Sigmoid colon (tissue), 7 donors: ENCODE data around the gene THAP10. TPM values are rescaled to one million over a fixed set of nuclear protein-coding genes. Genes with fewer than 3 reads are reported as not detected.
"Not testable (repeated sequence)": the region's sequence is repeated elsewhere in the genome, so short reads cannot be mapped to it uniquely, and the experiment has no call there.

ENCODE experiments used
- DNase-seq: peaks from one replicate; pipeline ENCODE4 v3.0.0-alpha.2; 2019
- H3K27ac ChIP-seq, 4 donors: fragments of 200-600 bp; sonication (generic); one replicate each; pipeline ENCODE4 v1.5.1; 2016 to 2019; ENCODE audit warnings: mild to moderate bottlenecking in 1 of 4
- H3K27me3 ChIP-seq, 3 donors: fragments of 200-600 bp; sonication (generic); one replicate each; pipeline ENCODE4 v1.5.1; 2019; ENCODE audit warnings: mild to moderate bottlenecking in 1 of 3
- H3K36me3 ChIP-seq, 4 donors: fragments of 200-600 bp; sonication (generic); one replicate each; pipeline ENCODE4 v1.5.1; 2016 to 2019
- H3K4me1 ChIP-seq, 4 donors: fragments of 200-600 bp; sonication (generic); one replicate each; pipeline ENCODE4 v1.5.1; 2017 to 2019
- H3K4me3 ChIP-seq, 4 donors: fragments of 200-600 bp; sonication (generic); one replicate each; pipeline ENCODE4 v1.5.1; 2017 to 2019; ENCODE audit warnings: mild to moderate bottlenecking in 2 of 4, moderate library complexity in 1 of 4
- H3K9me3 ChIP-seq, 4 donors: fragments of 200-600 bp in 3 of 4; sonication (generic) in 3 of 4; one replicate each; pipeline versions ENCODE4 v1.5.1 to v1.6.1; 2013 to 2019
- CTCF ChIP-seq, 4 experiments: fragments of 450-650 bp in 3 of 4; fragments of 200-600 bp in 1 of 4; IDR thresholded peaks; one replicate each; pipeline ENCODE4 v1.5.1; 2016 to 2019; ENCODE audit warnings: antibody characterized with exemption in 4 of 4, mild to moderate bottlenecking in 3 of 4, moderate library complexity in 2 of 4
- EP300 ChIP-seq, 4 donors: sonication (generic); formaldehyde crosslinking; IDR thresholded peaks; one replicate each; pipeline ENCODE4 v1.6.1; 2017; ENCODE audit warnings: antibody characterized with exemption in 4 of 4
- POLR2A ChIP-seq, 2 donors: fragments of 450-650 bp; IDR thresholded peaks; one replicate each; pipeline ENCODE4 v1.6.1; 2016; ENCODE audit warnings: antibody characterized with exemption in 2 of 2, mild to moderate bottlenecking in 2 of 2, moderate library complexity in 2 of 2
- POLR2AphosphoS5 ChIP-seq, 4 donors: sonication (generic); formaldehyde crosslinking; IDR thresholded peaks; one replicate each; pipeline ENCODE4 v1.6.1; 2017; ENCODE audit warnings: antibody characterized with exemption in 4 of 4
- WGBS, 2 donors: extraction: QIAGEN DNeasy Blood & Tissue Kit; methylation state at CpG; one replicate each; pipeline ENCODE4 v1.1.7; 2013; 5-methylcytosine and 5-hydroxymethylcytosine counted together
- intact Hi-C: fragments of 100-400 bp; cut with DNase I; formaldehyde crosslinking; loops from one replicate; pipeline ENCODE4 v1.15.1; 2023
- polyA plus RNA-seq, 3 donors: library from polyadenylated mRNA; stranded (reverse); fragments of 200-250 nt; gene quantifications; one replicate each; pipeline ENCODE4 v1.2.3, GENCODE V29; 2013
- total RNA-seq, 4 donors: library from RNA; depleted of rRNA; stranded (reverse); fragments of >200 nt; gene quantifications; one replicate each; pipeline ENCODE4 v1.1.0, GENCODE V29; 2016
- donor health status: healthy with polysubstance abuse.
- donor health status: Bipolar disorder and iron deficiency.
- donor health status: healthy.

THAP10 gene
- total and polyA plus RNA-seq, 7 donors: 1.1 to 3.6 (median 2.5) TPM

GRCh38 chr15:70859998-70860397 is 32.2 kb downstream of the THAP10 start:
- DNase-seq: no peak

GRCh38 chr15:70859322-70859908 is 32.8 kb downstream of the THAP10 start:
- Histone ChIP-seq H3K4me3 (no peak overlapping the region), H3K27ac (no peak overlapping the region), H3K9me3 (no peaks in the 10 kb centered on the region), H3K36me3 (no peaks in the 10 kb centered on the region), H3K4me1 (peaks cover 0 to 20% (median 8%) of the 10 kb centered on the region in 4 donors), H3K27me3 (no peaks in the 10 kb centered on the region)
- no peak for DNase-seq
- TF ChIP-seq POLR2A (IDR thresholded peaks at IDR 0.05) (no peak), CTCF (IDR thresholded peaks at IDR 0.05) (no peak), EP300 (IDR thresholded peaks at IDR 0.05) (no peak), POLR2AphosphoS5 (IDR thresholded peaks at IDR 0.05) (no peak)
- intact Hi-C loops: no loop called here
- WGBS, 2 donors: 91% methylated on average over 14 of the region's 14 CpGs

More at GRCh38 chr15:70859998-70860397, 32.2 kb downstream of the THAP10 start:
- H3K9me3 ChIP-seq: no peaks in the 10 kb centered on the region
- H3K4me1 ChIP-seq: peaks cover 0 to 14% (median 4%) of the 10 kb centered on the region in 4 donors
- no peak overlapping the region for H3K4me3 ChIP-seq
- no peak for TF ChIP-seq CTCF (IDR thresholded peaks at IDR 0.05)
- TF ChIP-seq POLR2A (IDR thresholded peaks at IDR 0.05): no peak
- no peak for TF ChIP-seq EP300 (IDR thresholded peaks at IDR 0.05)
- TF ChIP-seq POLR2AphosphoS5 (IDR thresholded peaks at IDR 0.05): no peak
- no peaks in the 10 kb centered on the region for H3K36me3 ChIP-seq
- intact Hi-C loops: no loop called here
- 87 to 92% methylated on average over 11 of the region's 11 CpGs for WGBS, 2 donors
- no peaks in the 10 kb centered on the region for H3K27me3 ChIP-seq
- no peak overlapping the region for H3K27ac ChIP-seq

GRCh38 chr15:70858614-70859321 is 33.5 kb downstream of the THAP10 start:
- 88 to 94% methylated on average over 9 of the region's 9 CpGs for WGBS, 2 donors
- H3K9me3 ChIP-seq, H3K36me3 ChIP-seq, DNase-seq, H3K27ac ChIP-seq, intact Hi-C loops, H3K4me3 ChIP-seq, H3K27me3 ChIP-seq: not testable (repeated sequence)
- peaks cover 0 to 22% (median 10%) of the 10 kb centered on the region in 4 donors for H3K4me1 ChIP-seq

GRCh38 chr15:70857562-70858285 is 34.5 kb downstream of the THAP10 start:
- TF ChIP-seq CTCF (IDR thresholded peaks at IDR 0.05) (no peak), POLR2AphosphoS5 (IDR thresholded peaks at IDR 0.05) (no peak), POLR2A (IDR thresholded peaks at IDR 0.05) (no peak), EP300 (IDR thresholded peaks at IDR 0.05) (no peak)
- DNase-seq: no peak
- Histone ChIP-seq H3K9me3 (no peaks in the 10 kb centered on the region), H3K27ac (peak overlapping the region; percentile 29 to 90 (median 58)), H3K4me1 (peaks cover 0 to 30% (median 18%) of the 10 kb centered on the region in 4 donors), H3K27me3 (no peaks in the 10 kb centered on the region), H3K36me3 (no peaks in the 10 kb centered on the region), H3K4me3 (no peak overlapping the region)
- intact Hi-C loops: no loop called here
- 75 to 86% methylated on average over 3 of the region's 3 CpGs for WGBS, 2 donors
